Frontal cortex (tissue), 4 donors: ENCODE results near the gene SLC12A7. TPM values are rescaled to one million over a fixed set of nuclear protein-coding genes. Genes with fewer than 3 reads are reported as not detected.
"Not testable (repeated sequence)": the region's sequence is repeated elsewhere in the genome, so short reads cannot be mapped to it uniquely, and the experiment has no call there.

Experiments used
- DNase-seq, 2 donors: peaks; one replicate each; pipeline ENCODE4 v3.0.0; 2012; ENCODE audit warnings: low spot score in 2 of 2
- FAIRE-seq: peaks from 2 replicates; lab custom pipeline; 2012; peaks lifted over from hg19 to GRCh38; lab: Jason Lieb, UNC
- total RNA-seq: library from RNA; depleted of rRNA; stranded (reverse); fragments of >200 nt; gene quantifications from one replicate; pipeline ENCODE4 v1.2.3, GENCODE V29; 2014
- donor health status: control.
- donor health status: control.
- donor health status: control.

SLC12A7 gene
- total RNA-seq, 1 donor from 2014 or later, result 5.7 TPM

GRCh38 chr5:1128977-1129710, 17.3 kb upstream of the SLC12A7 start:
- FAIRE-seq (no peak), DNase-seq (no peak)

GRCh38 chr5:1127959-1128785, 16.3 kb upstream of the SLC12A7 start:
- no peak for DNase-seq
- FAIRE-seq, result no peak

GRCh38 chr5:1125695-1126094, 13.8 kb upstream of the SLC12A7 start:
- DNase-seq, FAIRE-seq: not testable (repeated sequence)

- DNase-seq (no peak), FAIRE-seq (no peak)
Measured at GRCh38 chr5:1125030-1125357, 13.1 kb upstream of the SLC12A7 start.

GRCh38 chr5:1124205-1125029, 12.6 kb upstream of the SLC12A7 start:
- DNase-seq, result no peak
- FAIRE-seq, result no peak

GRCh38 chr5:1123418-1124147, 11.7 kb upstream of the SLC12A7 start:
- FAIRE-seq, result no peak
- DNase-seq, result no peak

- DNase-seq, result no peak
- FAIRE-seq, result no peak
Measured at GRCh38 chr5:1122511-1123294, 10.8 kb upstream of the SLC12A7 start.

- DNase-seq (no peak), FAIRE-seq (no peak)
Measured at GRCh38 chr5:1121891-1122290, 10.0 kb upstream of the SLC12A7 start.

- FAIRE-seq (no peak), DNase-seq (no peak)
Measured at GRCh38 chr5:1121044-1121443, 9.2 kb upstream of the SLC12A7 start.

- no peak for DNase-seq
- FAIRE-seq, result no peak
Measured at GRCh38 chr5:1120236-1120999, 8.6 kb upstream of the SLC12A7 start.

GRCh38 chr5:1119312-1119831, 7.5 kb upstream of the SLC12A7 start:
- no peak for DNase-seq

GRCh38 chr5:1118738-1119137, 6.9 kb upstream of the SLC12A7 start:
- DNase-seq (no peak), FAIRE-seq (no peak)

More at GRCh38 chr5:1119312-1119831, 7.5 kb upstream of the SLC12A7 start:
- FAIRE-seq, result no peak

GRCh38 chr5:1118231-1118698, 6.4 kb upstream of the SLC12A7 start:
- DNase-seq (no peak), FAIRE-seq (no peak)

GRCh38 chr5:1116977-1117376, 5.1 kb upstream of the SLC12A7 start:
- DNase-seq (no peak), FAIRE-seq (no peak)

GRCh38 chr5:1116109-1116740, 4.4 kb upstream of the SLC12A7 start:
- DNase-seq (no peak), FAIRE-seq (no peak)

- no peak for DNase-seq
- FAIRE-seq, result no peak
Measured at GRCh38 chr5:1115123-1115815, 3.4 kb upstream of the SLC12A7 start.
